GM21825 (cell line): ENCODE measurements around the gene GRM6.

Source experiments
- ATAC-seq: cut with Tn5 transposase; IDR thresholded peaks from one replicate; pipeline ENCODE4 v1.9.1; 2021; ENCODE audit warnings: mild to moderate bottlenecking, moderate library complexity; ENCODE audit not compliant: unreplicated experiment

The GRM6 gene

DNA sequence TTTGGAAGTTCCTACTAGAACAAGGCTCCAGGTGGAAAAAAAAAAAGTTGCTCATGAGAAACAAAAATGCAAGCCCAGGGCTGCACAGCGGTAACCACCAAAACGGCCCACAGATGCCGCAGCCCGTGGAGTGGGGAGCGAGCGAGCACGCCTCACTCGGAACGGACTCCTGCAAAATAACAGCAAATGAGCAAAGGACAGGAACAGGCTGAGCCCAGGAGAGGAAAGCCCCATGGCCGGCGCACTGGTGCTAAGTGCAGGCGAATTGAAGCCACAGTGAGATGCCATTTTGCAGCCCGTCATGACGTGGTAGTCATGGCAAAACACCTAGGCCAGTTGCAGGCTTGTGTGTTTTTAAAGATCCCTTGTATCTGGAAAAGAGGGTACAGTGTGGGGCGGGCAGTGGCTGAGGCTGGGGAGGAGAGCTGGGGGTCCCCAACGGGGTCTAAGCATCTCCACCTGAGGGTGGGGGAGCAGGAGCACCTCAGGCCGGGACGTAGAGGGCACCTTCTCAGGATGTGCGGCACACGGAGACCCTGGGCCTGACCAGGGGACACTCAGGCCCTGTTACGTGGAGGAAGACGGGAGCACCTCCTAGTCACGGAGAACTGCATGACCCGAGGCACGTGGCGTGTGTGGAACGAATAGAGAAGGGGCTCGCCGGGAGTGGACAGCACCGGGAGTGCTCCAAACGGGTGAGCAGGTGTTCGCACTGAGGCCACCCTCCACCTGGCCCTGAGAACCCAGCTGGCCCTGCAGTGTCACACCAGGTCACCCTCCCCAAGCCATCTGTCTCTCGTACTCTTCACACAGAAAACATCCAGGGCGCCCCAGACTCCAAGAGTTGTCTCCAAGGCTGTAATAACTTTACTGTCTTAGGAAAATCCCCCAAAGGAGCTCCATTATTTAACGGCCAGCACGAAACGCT is 10.7 kb downstream of the GRM6 start:
- no peak for ATAC-seq

DNA sequence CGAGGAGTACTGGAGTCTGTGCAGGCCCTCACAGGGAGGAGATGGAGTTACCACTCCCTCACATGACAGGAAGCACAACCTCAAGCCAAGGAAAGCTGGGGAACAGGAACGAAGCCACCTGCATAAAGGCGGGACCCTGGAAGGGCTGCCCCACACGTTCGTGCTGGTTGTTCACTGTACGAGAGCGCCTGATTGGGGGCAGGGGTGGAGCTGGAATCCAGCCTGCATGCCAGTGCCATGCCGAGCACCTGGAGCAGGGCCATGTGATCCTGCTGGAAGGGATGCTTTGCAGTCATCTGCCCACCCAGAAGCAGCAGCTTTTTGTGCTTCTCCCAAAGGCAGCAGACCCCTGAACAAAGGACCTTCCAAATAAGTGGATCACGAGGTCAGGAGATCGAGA is 11.4 kb downstream of the GRM6 start:
- no peak for ATAC-seq

DNA sequence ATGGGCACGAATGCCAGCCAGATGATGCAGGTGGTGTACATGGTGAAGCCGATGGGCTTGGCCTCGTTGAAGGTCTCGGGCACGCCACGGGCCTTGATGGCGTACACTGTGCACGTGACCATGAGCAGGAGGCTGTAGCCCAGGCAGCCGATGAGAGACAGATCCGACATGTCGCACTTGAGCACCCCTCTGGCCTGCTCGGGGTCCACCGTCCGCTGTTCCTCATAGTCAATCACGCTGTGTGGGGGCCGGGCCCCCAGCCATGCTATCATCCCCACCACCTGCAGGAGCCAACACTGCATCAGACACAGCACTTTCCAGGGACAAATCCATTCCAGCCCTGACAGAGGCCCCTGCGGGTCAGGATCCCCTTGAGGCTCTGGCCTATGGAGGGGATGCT is 12.2 kb downstream of the GRM6 start:
- ATAC-seq: no peak

DNA sequence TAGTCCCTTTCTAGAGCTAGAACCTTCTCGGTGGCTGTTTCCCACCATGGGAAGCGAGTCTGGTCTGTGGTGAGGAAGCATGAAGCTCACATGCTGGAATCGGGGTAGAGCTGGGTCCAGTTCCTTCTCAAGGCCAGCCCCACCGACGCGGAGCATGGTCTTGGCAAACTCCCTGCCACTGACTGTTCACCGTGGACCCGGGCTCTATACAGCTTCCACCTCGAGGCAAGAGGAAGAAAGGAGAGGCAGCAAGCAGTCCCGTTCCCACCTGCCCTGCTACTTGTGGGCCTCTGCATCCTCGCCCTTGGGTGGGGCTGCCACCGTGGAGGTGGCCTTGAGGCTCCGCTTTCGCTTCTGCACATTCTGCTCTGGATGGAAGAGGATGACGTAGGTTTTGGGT is 13.7 kb downstream of the GRM6 start:
- no peak for ATAC-seq

DNA sequence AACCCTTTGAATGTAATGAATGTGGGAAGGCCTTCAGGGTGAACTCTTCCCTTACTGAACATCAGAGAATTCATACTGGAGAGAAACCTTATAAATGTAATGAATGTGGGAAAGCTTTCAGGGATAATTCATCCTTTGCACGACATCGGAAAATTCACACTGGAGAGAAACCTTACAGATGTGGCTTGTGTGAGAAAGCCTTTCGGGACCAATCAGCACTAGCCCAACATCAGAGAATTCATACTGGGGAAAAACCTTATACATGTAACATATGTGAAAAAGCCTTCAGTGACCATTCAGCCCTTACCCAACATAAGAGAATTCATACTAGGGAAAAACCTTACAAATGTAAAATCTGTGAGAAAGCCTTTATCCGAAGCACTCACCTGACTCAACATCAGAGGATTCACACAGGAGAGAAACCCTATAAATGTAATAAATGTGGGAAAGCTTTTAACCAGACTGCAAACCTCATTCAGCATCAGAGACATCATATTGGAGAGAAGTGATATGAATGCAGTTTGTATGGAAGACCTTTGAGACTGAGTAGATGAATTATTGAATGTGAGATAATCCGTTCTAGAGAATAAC is 29.6 kb downstream of the GRM6 start:
- ATAC-seq: no peak

DNA sequence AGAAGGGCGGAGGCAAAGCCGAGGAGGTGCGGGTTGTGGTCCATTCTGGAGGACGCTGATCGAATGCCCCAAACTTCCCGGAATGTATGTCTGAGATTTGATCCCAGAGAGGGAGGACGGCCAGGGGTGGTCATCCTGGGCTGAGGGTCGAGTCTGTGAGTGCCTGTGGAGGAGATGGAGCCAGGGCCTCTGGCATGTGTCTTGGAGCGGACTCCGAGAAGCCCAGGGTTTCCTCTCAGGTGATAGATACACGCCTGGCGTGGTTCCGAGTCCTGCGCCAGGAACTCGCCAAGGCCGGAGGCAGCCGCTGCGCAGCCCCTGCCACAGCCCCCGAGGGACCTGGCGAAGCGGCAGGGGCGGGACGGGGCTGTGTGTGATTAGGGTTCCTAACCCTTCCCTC is 53.8 kb downstream of the GRM6 start:
- ATAC-seq: no peak

DNA sequence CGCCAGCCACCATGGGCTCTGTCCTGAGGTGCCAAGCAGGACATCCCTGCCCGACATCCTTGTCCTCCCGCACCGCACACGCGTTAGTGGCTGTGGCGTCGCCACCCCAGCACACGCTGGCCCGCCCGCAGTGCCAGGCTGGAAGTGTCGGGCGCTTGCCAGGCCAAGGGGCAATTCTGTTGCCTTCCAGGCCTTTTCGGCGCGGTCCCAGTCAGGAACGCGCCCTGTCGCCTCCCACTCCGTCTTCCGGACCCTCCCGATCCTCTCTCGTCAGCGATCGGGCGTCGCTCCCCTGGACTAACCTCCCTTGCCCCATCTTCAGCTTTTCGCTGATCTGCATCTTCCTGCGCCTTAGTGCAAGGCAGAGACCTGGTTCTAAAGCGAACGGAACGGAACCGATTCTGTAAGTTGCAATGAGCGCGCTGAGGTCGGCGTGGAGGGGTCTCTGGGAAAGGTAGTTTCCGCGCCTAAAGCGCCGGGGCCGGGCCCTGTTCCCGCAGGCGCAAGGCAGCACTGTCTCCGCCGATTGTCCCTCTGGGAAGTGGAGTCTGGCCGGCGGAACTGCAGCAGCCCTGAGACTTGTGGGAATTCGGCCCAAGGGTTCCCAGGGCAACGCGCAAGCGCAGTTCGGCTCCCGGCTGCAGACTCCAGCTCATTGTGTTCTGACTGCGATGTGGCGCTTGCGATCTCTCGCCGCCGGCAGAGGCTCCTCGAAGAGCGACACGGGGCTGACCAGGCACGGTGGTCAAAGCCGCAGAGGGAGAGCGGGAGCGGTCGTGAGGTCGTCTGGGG is 54.4 kb downstream of the GRM6 start, which contains the start of gene ZNF454:
TSS of gene ZNF454 (plus strand) at position 630 of the 792 bp plus-strand sequence. CDS start 1,594 bp downstream, outside the sequence.
- no peak for ATAC-seq

DNA sequence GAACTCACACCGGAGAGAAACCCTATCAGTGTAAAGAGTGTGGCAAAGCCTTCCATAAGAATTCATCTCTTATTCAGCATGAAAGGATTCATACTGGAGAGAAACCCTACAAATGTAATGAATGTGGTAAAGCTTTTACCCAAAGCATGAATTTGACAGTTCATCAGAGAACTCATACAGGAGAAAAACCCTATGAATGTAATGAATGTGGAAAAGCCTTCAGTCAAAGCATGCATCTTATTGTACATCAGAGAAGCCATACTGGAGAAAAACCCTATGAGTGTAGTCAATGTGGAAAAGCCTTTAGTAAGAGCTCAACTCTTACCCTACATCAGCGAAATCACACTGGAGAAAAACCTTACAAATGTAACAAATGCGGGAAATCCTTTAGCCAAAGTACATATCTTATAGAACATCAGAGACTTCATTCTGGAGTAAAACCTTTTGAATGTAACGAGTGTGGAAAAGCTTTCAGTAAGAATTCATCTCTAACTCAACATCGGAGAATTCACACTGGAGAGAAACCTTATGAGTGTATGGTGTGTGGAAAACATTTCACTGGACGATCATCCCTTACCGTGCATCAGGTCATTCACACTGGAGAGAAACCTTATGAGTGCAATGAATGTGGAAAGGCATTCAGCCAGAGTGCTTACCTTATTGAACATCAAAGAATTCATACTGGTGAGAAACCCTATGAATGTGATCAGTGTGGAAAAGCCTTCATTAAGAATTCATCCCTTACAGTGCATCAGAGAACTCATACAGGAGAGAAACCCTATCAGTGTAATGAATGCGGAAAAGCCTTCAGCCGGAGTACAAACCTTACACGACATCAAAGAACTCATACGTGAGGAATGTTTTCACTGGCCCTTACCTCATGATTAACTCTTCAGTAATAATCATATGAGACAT is 63.0 kb downstream of the GRM6 start:
- no peak for ATAC-seq
